Testis (tissue), 2 donors: ENCODE measurements around the gene DUSP22.

Experiments used
- POLR2A ChIP-seq: fragments of 450-650 bp; IDR thresholded peaks from one replicate; pipeline ENCODE4 v1.6.1; 2017; ENCODE audit warnings: antibody characterized with exemption, mild to moderate bottlenecking, moderate library complexity
- TF ChIP-seq, protein P1 (sequence below), 3 experiments: fragments of 450-650 bp in 2 of 3; fragments of 200-600 bp in 1 of 3; sonication (generic) in 1 of 3; IDR thresholded peaks; one replicate each; pipeline ENCODE4 v1.5.1; 2016 to 2019; ENCODE audit warnings: antibody characterized with exemption in 3 of 3, mild to moderate bottlenecking in 2 of 3, moderate library complexity in 1 of 3

DNA sequence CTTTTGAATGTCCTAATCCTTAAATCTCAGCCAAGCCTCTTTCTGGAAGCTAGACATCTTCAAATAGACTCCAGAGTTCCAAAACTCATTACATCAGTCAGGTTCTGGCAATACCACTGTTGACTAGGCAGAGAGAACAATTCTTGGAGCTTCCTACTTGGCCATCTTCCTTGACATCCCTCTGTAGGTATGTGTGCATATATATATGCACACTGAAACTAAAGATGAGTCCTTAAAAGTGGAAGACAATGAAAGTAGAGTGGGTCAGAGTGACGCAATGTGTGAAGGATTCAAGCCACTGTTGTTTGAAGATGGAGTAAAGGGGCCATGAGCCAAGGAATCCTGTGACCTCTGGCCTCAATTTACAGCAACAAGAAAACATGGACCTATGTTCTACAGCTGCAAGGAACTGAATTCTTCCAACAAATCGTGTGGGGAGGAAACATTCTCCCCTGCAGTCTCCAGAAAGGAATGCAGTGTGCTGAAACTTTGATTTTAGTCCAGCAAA lies 18.7 kb upstream of the DUSP22 start:
- TF ChIP-seq POLR2A, result no peak
- TF ChIP-seq, protein P1, sequence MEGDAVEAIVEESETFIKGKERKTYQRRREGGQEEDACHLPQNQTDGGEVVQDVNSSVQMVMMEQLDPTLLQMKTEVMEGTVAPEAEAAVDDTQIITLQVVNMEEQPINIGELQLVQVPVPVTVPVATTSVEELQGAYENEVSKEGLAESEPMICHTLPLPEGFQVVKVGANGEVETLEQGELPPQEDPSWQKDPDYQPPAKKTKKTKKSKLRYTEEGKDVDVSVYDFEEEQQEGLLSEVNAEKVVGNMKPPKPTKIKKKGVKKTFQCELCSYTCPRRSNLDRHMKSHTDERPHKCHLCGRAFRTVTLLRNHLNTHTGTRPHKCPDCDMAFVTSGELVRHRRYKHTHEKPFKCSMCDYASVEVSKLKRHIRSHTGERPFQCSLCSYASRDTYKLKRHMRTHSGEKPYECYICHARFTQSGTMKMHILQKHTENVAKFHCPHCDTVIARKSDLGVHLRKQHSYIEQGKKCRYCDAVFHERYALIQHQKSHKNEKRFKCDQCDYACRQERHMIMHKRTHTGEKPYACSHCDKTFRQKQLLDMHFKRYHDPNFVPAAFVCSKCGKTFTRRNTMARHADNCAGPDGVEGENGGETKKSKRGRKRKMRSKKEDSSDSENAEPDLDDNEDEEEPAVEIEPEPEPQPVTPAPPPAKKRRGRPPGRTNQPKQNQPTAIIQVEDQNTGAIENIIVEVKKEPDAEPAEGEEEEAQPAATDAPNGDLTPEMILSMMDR (IDR thresholded peaks at IDR 0.05), result no peak
